ENCODE measurements around the gene CELF6. TPM values are rescaled to one million over a fixed set of nuclear protein-coding genes. Genes with fewer than 3 reads are reported as not detected.

Gene CELF6
- polyA plus RNA-seq, 1 experiment: 0.10 TPM

DNA sequence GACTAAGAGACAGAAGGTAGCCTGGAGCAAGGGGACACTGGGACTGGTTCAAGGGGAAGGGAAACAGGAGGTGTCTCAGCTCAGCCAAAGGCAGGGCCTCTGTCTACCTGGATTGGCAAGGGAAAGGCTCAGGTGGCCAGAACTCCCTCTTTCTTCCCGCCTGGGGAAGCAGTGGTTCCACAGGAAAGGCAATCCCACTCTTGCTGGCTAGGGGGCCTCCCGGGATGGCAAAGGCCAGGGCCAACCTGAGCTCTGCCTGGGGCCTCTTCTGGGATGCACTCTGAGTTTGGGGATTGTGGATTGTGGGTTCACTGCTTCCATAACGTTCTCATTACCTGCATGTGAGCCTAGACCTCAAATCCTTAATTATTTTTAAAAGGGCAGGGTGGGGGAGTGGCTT is 34.6 kb downstream of the CELF6 start:
- H3K27ac ChIP-seq (ENCODE audit: low read depth, low read length): no peak overlapping the region
- no peak overlapping the region for H3K4me3 ChIP-seq (ENCODE audit: low read depth, low read length)
- H3K27me3 ChIP-seq (ENCODE audit: control insufficient read depth, insufficient read depth, low read length): peaks cover 5% of the 10 kb centered on the region
- no peaks in the 10 kb centered on the region for H3K9me3 ChIP-seq (ENCODE audit: control insufficient read depth, insufficient read depth, low read length)
- TF ChIP-seq, protein P1, sequence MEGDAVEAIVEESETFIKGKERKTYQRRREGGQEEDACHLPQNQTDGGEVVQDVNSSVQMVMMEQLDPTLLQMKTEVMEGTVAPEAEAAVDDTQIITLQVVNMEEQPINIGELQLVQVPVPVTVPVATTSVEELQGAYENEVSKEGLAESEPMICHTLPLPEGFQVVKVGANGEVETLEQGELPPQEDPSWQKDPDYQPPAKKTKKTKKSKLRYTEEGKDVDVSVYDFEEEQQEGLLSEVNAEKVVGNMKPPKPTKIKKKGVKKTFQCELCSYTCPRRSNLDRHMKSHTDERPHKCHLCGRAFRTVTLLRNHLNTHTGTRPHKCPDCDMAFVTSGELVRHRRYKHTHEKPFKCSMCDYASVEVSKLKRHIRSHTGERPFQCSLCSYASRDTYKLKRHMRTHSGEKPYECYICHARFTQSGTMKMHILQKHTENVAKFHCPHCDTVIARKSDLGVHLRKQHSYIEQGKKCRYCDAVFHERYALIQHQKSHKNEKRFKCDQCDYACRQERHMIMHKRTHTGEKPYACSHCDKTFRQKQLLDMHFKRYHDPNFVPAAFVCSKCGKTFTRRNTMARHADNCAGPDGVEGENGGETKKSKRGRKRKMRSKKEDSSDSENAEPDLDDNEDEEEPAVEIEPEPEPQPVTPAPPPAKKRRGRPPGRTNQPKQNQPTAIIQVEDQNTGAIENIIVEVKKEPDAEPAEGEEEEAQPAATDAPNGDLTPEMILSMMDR (IDR thresholded peaks at IDR 0.05; ENCODE audit: low read depth, low read length): no peak
- no peak for DNase-seq (ENCODE audit: low read depth, low spot score)
- ChIA-PET POLR2A (no interaction called here), CTCF (interaction anchor here (0.6 to 2.5 kb wide), 4 partner anchors 12 to 308 kb away, joined by 3 to 13 read pairs (median 3); no protein-coding TSS in a partner anchor)

GRCh38 chr15:72284781-72285180 is 35.2 kb downstream of the CELF6 start:
- TF ChIP-seq, protein P1 (IDR thresholded peaks at IDR 0.05; ENCODE audit: low read depth, low read length): no peak
- Histone ChIP-seq H3K27ac (ENCODE audit: low read depth, low read length) (no peak overlapping the region), H3K27me3 (ENCODE audit: control insufficient read depth, insufficient read depth, low read length) (peaks cover 2% of the 10 kb centered on the region), H3K4me3 (ENCODE audit: low read depth, low read length) (no peak overlapping the region), H3K9me3 (ENCODE audit: control insufficient read depth, insufficient read depth, low read length) (no peaks in the 10 kb centered on the region)
- DNase-seq (ENCODE audit: low read depth, low spot score): no peak
- ChIA-PET CTCF (interaction anchor here (0.8 to 2.5 kb wide), 3 partner anchors 11 to 85 kb away, joined by 3 to 13 read pairs (median 3); no protein-coding TSS in a partner anchor), POLR2A (no interaction called here)

GRCh38 chr15:72281713-72282112 is 38.2 kb downstream of the CELF6 start:
- POLR2A ChIA-PET: no interaction called here
- TF ChIP-seq, protein P1 (IDR thresholded peaks at IDR 0.05; ENCODE audit: low read depth, low read length): no peak
- CTCF ChIA-PET: interaction anchor here (1.4 kb wide), 1 partner anchor 9 kb away, joined by 4 read pairs; no protein-coding TSS in a partner anchor
- Histone ChIP-seq H3K4me3 (ENCODE audit: low read depth, low read length) (no peak overlapping the region), H3K9me3 (ENCODE audit: control insufficient read depth, insufficient read depth, low read length) (no peaks in the 10 kb centered on the region), H3K27me3 (ENCODE audit: control insufficient read depth, insufficient read depth, low read length) (peaks cover 6% of the 10 kb centered on the region), H3K27ac (ENCODE audit: low read depth, low read length) (no peak overlapping the region)
- no peak for DNase-seq (ENCODE audit: low read depth, low spot score)

GRCh38 chr15:72280751-72281150 is 39.2 kb downstream of the CELF6 start:
- DNase-seq (ENCODE audit: low read depth, low spot score): no peak
- Histone ChIP-seq H3K4me3 (ENCODE audit: low read depth, low read length) (no peak overlapping the region), H3K27ac (ENCODE audit: low read depth, low read length) (no peak overlapping the region), H3K9me3 (ENCODE audit: control insufficient read depth, insufficient read depth, low read length) (no peaks in the 10 kb centered on the region), H3K27me3 (ENCODE audit: control insufficient read depth, insufficient read depth, low read length) (peaks cover 6% of the 10 kb centered on the region)
- POLR2A ChIA-PET: no interaction called here
- TF ChIP-seq, protein P1 (IDR thresholded peaks at IDR 0.05; ENCODE audit: low read depth, low read length): no peak
- CTCF ChIA-PET: no interaction called here

DNA sequence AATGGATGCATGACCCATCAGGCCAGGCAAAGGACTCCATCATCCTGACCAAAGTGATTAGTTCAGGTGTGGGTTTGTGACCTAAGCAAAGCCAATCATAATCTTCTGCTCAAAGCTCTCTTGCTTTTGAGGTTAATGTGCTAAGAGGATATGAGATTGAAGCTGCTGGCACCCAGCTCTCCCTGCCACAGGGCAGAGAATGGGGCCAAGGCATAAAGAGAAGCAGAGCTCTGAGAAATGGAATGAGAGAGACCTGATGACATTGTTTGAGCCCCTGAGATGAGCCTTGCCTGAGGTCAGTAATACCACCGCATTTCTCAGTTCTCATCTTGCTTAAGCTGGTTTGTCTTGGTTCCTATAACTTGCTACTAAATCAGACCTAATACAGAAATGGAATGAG is 41.2 kb downstream of the CELF6 start:
- ChIA-PET CTCF (interaction anchor here (0.7 kb wide), 1 partner anchor 63 kb away, joined by 3 read pairs; no protein-coding TSS in a partner anchor), POLR2A (interaction anchor here (0.6 kb wide), 2 partner anchors 12 to 39 kb away, joined by 3 read pairs; no protein-coding TSS in a partner anchor)
- Histone ChIP-seq H3K9me3 (ENCODE audit: control insufficient read depth, insufficient read depth, low read length) (no peaks in the 10 kb centered on the region), H3K27me3 (ENCODE audit: control insufficient read depth, insufficient read depth, low read length) (peaks cover 6% of the 10 kb centered on the region), H3K27ac (ENCODE audit: low read depth, low read length) (no peak overlapping the region), H3K4me3 (ENCODE audit: low read depth, low read length) (no peak overlapping the region)
- TF ChIP-seq, protein P1 (IDR thresholded peaks at IDR 0.05; ENCODE audit: low read depth, low read length): no peak
- no peak for DNase-seq (ENCODE audit: low read depth, low spot score)
